DOHH2 (cell line): ENCODE measurements around the gene CRYBA2.

Experiments
- CTCF ChIP-seq: fragments of 200-600 bp; sonication (generic); IDR thresholded peaks from one replicate; pipeline ENCODE4 v1.5.1; 2014; ENCODE audit warnings: antibody characterized with exemption, mild to moderate bottlenecking, low read depth, low read length; ENCODE audit not compliant: poor library complexity, severe bottlenecking
- EZH2phosphoT487 ChIP-seq: fragments of 200-600 bp; sonication (generic); IDR thresholded peaks from 2 replicates; pipeline ENCODE4 v1.6.1; 2017; ENCODE audit warnings: borderline replicate concordance, mild to moderate bottlenecking, antibody characterized with exemption, low read length, moderate library complexity, mixed read lengths

GRCh38 chr2:219025637-219026585 is 32.7 kb upstream of the CRYBA2 start:
- TF ChIP-seq CTCF (no peak), EZH2phosphoT487 (no peak)
